ENCODE data around the gene B4GALT5.
"Not testable (repeated sequence)": the region's sequence is repeated elsewhere in the genome, so short reads cannot be mapped to it uniquely, and the experiment has no call there.

B4GALT5 gene

GRCh38 chr20:49727894-49728885, 14.5 kb upstream of the B4GALT5 start:
- DNase-seq: no peak

- DNase-seq: no peak
These were observed 13.8 kb upstream of the B4GALT5 start for GRCh38 chr20:49727478-49727877.

GRCh38 chr20:49725694-49726093, 12.0 kb upstream of the B4GALT5 start:
- no peak for DNase-seq

- not testable (repeated sequence) for DNase-seq
These were observed 11.5 kb upstream of the B4GALT5 start for GRCh38 chr20:49725224-49725606.

GRCh38 chr20:49724408-49725223, 10.9 kb upstream of the B4GALT5 start:
- no peak for DNase-seq

- not testable (repeated sequence) for DNase-seq
These were observed 10.1 kb upstream of the B4GALT5 start for GRCh38 chr20:49723758-49724157.

GRCh38 chr20:49721326-49721725, 7.6 kb upstream of the B4GALT5 start:
- DNase-seq: not testable (repeated sequence)

- DNase-seq: no peak
These were observed 1.8 kb upstream of the B4GALT5 start for GRCh38 chr20:49715466-49715865.

GRCh38 chr20:49712996-49713752, 504 bp downstream of the B4GALT5 start:
- no peak for DNase-seq

GRCh38 chr20:49712646-49712995, 1.1 kb downstream of the B4GALT5 start:
- DNase-seq: no peak

- no peak for DNase-seq
These were observed 1.6 kb downstream of the B4GALT5 start for GRCh38 chr20:49712118-49712517.

GRCh38 chr20:49711667-49711987, 2.1 kb downstream of the B4GALT5 start:
- no peak for DNase-seq

GRCh38 chr20:49710971-49711666, 2.6 kb downstream of the B4GALT5 start:
- no peak for DNase-seq

GRCh38 chr20:49707118-49707517, 6.6 kb downstream of the B4GALT5 start:
- DNase-seq: no peak

GRCh38 chr20:49706630-49707091, 7.0 kb downstream of the B4GALT5 start:
- DNase-seq: no peak

- DNase-seq: not testable (repeated sequence)
These were observed 7.8 kb downstream of the B4GALT5 start for GRCh38 chr20:49705893-49706292.

GRCh38 chr20:49705358-49705757, 8.3 kb downstream of the B4GALT5 start:
- no peak for DNase-seq

GRCh38 chr20:49704932-49705336, 8.7 kb downstream of the B4GALT5 start:
- DNase-seq: no peak

GRCh38 chr20:49701916-49702315, 11.8 kb downstream of the B4GALT5 start:
- DNase-seq: no peak

GRCh38 chr20:49701241-49701790, 12.4 kb downstream of the B4GALT5 start:
- DNase-seq: no peak

- no peak for DNase-seq
These were observed 13.1 kb downstream of the B4GALT5 start for GRCh38 chr20:49700411-49701185.

Measured in GOT3 (cell line).